Gastrocnemius medialis (tissue), 4 donors: ENCODE results near the gene ZNF292.

Experiments
- POLR2A ChIP-seq, 2 donors: fragments of 450-650 bp; IDR thresholded peaks; one replicate each; pipeline ENCODE4 v1.6.1; 2017; ENCODE audit warnings: antibody characterized with exemption in 2 of 2, mild to moderate bottlenecking in 2 of 2, moderate library complexity in 2 of 2
- TF ChIP-seq, protein P1 (sequence below), 5 experiments: fragments of 450-650 bp in 3 of 5; fragments of 200-600 bp in 2 of 5; sonication (generic) in 2 of 5; IDR thresholded peaks in 4 of 5; conservative IDR thresholded peaks in 1 of 5; 1 replicate in 4 of 5; 2 replicates in 1 of 5; pipeline ENCODE4 v1.5.1; 2016 to 2019; ENCODE audit warnings: antibody characterized with exemption in 5 of 5, mild to moderate bottlenecking in 3 of 5, moderate library complexity in 3 of 5

DNA sequence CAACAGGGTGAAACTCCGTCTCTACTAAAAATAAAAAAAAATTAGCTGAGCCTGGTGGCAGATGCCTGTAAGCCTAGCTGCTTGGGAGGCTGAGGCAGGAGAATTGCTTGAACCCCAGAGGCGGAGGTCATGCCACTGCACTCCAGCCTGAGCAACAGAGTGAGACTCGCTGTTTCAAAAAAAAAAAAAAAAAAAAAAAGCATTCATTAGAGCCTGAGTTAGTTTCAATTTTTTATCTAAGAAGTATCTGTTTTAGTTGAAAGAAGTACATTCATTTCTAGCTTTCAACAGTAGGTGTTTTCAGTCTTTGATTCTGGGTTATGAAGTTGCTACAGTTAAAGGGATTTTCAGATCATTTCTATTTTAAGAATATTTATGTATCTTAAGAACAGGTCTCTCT, 42.2 kb downstream of the ZNF292 start:
- TF ChIP-seq, protein P1, sequence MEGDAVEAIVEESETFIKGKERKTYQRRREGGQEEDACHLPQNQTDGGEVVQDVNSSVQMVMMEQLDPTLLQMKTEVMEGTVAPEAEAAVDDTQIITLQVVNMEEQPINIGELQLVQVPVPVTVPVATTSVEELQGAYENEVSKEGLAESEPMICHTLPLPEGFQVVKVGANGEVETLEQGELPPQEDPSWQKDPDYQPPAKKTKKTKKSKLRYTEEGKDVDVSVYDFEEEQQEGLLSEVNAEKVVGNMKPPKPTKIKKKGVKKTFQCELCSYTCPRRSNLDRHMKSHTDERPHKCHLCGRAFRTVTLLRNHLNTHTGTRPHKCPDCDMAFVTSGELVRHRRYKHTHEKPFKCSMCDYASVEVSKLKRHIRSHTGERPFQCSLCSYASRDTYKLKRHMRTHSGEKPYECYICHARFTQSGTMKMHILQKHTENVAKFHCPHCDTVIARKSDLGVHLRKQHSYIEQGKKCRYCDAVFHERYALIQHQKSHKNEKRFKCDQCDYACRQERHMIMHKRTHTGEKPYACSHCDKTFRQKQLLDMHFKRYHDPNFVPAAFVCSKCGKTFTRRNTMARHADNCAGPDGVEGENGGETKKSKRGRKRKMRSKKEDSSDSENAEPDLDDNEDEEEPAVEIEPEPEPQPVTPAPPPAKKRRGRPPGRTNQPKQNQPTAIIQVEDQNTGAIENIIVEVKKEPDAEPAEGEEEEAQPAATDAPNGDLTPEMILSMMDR (IDR thresholded peaks at IDR 0.05 in 4 of 5, conservative IDR thresholded peaks at IDR 0.05 in 1 of 5) = no peak
- no peak for TF ChIP-seq POLR2A (IDR thresholded peaks at IDR 0.05)
